Liver (tissue), 9 donors: ENCODE measurements around the gene LYSMD3. TPM values are rescaled to one million over a fixed set of nuclear protein-coding genes. Genes with fewer than 3 reads are reported as not detected.
A peak's percentile ranks its signal among the peaks of the same experiment; 100 is the strongest.

Experiments
- DNase-seq: peaks from one replicate; pipeline ENCODE4 v3.0.0-alpha.2; 2017; ENCODE audit warnings: low spot score
- H3K27ac ChIP-seq, 2 donors: one replicate each; pipeline ENCODE4 v1.7.0; 2013; ENCODE audit warnings: inconsistent platforms in 2 of 2, low read length in 2 of 2, control low read depth in 1 of 2, low read depth in 1 of 2, mild to moderate bottlenecking in 1 of 2
- H3K27me3 ChIP-seq, 4 donors: one replicate each; pipeline versions ENCODE4 v1.6.1 to v1.7.0; 2013; ENCODE audit warnings: low read length in 3 of 4, inconsistent platforms in 1 of 4, mild to moderate bottlenecking in 1 of 4, moderate library complexity in 1 of 4; ENCODE audit not compliant: control insufficient read depth in 4 of 4, insufficient read depth in 4 of 4
- H3K36me3 ChIP-seq, 4 donors: one replicate each; pipeline versions ENCODE4 v1.6.1 to v1.7.0; 2013; ENCODE audit warnings: low read length in 3 of 4, mild to moderate bottlenecking in 3 of 4, low read depth in 1 of 4, moderate library complexity in 1 of 4; ENCODE audit not compliant: control insufficient read depth in 4 of 4, insufficient read depth in 3 of 4
- H3K4me1 ChIP-seq, 4 donors: one replicate each; pipeline versions ENCODE4 v1.6.1 to v1.7.0; 2013; ENCODE audit warnings: low read length in 3 of 4, mild to moderate bottlenecking in 3 of 4, moderate library complexity in 1 of 4; ENCODE audit not compliant: control insufficient read depth in 4 of 4, insufficient read depth in 4 of 4
- H3K4me3 ChIP-seq, 3 donors: one replicate each; pipeline versions ENCODE4 v1.6.1 to v1.7.0; 2013; ENCODE audit warnings: low read length in 3 of 3, control low read depth in 1 of 3, low read depth in 1 of 3, mild to moderate bottlenecking in 1 of 3
- H3K9ac ChIP-seq, 2 donors: one replicate each; pipeline ENCODE4 v1.7.0; 2013; ENCODE audit warnings: low read length in 2 of 2, mild to moderate bottlenecking in 2 of 2, moderate library complexity in 2 of 2, control low read depth in 1 of 2, low read depth in 1 of 2
- H3K9me3 ChIP-seq, 4 donors: one replicate each; pipeline versions ENCODE4 v1.6.1 to v1.7.0; 2013; ENCODE audit warnings: low read length in 3 of 4; ENCODE audit not compliant: control insufficient read depth in 4 of 4
- ATF3 ChIP-seq: IDR thresholded peaks from 2 replicates; pipeline ENCODE4 v1.6.1; 2016; ENCODE audit warnings: antibody characterized with exemption
- CTCF ChIP-seq: fragments of 150-350 bp; IDR thresholded peaks from 2 replicates; pipeline ENCODE4 v1.5.1; 2017; ENCODE audit warnings: improper control_type of control experiment, low read depth, low read length; ENCODE audit not compliant: missing input control
- EGR1 ChIP-seq, 2 donors: IDR thresholded peaks; 2 replicates each; pipeline ENCODE4 v1.6.1; 2016 to 2018; ENCODE audit warnings: antibody characterized with exemption in 2 of 2, low read depth in 2 of 2
- FOXA1 ChIP-seq: IDR thresholded peaks from 2 replicates; pipeline ENCODE4 v1.6.1; 2016; ENCODE audit warnings: antibody characterized with exemption
- FOXA2 ChIP-seq: IDR thresholded peaks from 2 replicates; pipeline ENCODE4 v1.6.1; 2016; ENCODE audit warnings: antibody characterized with exemption
- GABPA ChIP-seq, 2 donors: IDR thresholded peaks in 1 of 2; conservative IDR thresholded peaks in 1 of 2; 2 replicates each; pipeline ENCODE4 v1.6.1; 2016; ENCODE audit warnings: antibody characterized with exemption in 2 of 2, mild to moderate bottlenecking in 1 of 2, moderate library complexity in 1 of 2
- HNF4A ChIP-seq, 2 donors: conservative IDR thresholded peaks; 2 replicates each; pipeline ENCODE4 v1.6.1; 2016; ENCODE audit warnings: antibody characterized with exemption in 2 of 2, mild to moderate bottlenecking in 2 of 2
- HNF4G ChIP-seq: IDR thresholded peaks from 2 replicates; pipeline ENCODE4 v1.6.1; 2016; ENCODE audit warnings: antibody characterized with exemption
- JUND ChIP-seq, 2 donors: IDR thresholded peaks; 2 replicates each; pipeline ENCODE4 v1.6.1; 2016; ENCODE audit warnings: antibody characterized with exemption in 2 of 2
- MAX ChIP-seq: IDR thresholded peaks from 2 replicates; pipeline ENCODE4 v1.6.1; 2016; ENCODE audit warnings: antibody characterized with exemption
- NR2F2 ChIP-seq: IDR thresholded peaks from 2 replicates; pipeline ENCODE4 v1.6.1; 2016; ENCODE audit warnings: antibody characterized with exemption
- RAD21 ChIP-seq, 2 donors: IDR thresholded peaks; 2 replicates each; pipeline ENCODE4 v1.6.1; 2016; ENCODE audit warnings: antibody characterized with exemption in 2 of 2, mild to moderate bottlenecking in 2 of 2
- REST ChIP-seq: IDR thresholded peaks from 2 replicates; pipeline ENCODE4 v1.6.1; 2016; ENCODE audit warnings: antibody characterized with exemption, mild to moderate bottlenecking
- RXRA ChIP-seq, 2 donors: IDR thresholded peaks; 2 replicates each; pipeline ENCODE4 v1.6.1; 2017 to 2018; ENCODE audit warnings: antibody characterized with exemption in 2 of 2, mild to moderate bottlenecking in 1 of 2
- SP1 ChIP-seq: IDR thresholded peaks from 2 replicates; pipeline ENCODE4 v1.6.1; 2018; ENCODE audit warnings: antibody characterized with exemption, mild to moderate bottlenecking
- TAF1 ChIP-seq: conservative IDR thresholded peaks from 2 replicates; pipeline ENCODE4 v1.6.1; 2016; ENCODE audit warnings: antibody characterized with exemption, mild to moderate bottlenecking
- YY1 ChIP-seq: IDR thresholded peaks from 2 replicates; pipeline ENCODE4 v1.6.1; 2016; ENCODE audit warnings: antibody characterized with exemption, mild to moderate bottlenecking
- ZBTB33 ChIP-seq: IDR thresholded peaks from 2 replicates; pipeline ENCODE4 v1.6.1; 2016; ENCODE audit warnings: antibody characterized with exemption
- WGBS: extraction: QIAGEN DNeasy Blood & Tissue Kit; methylation state at CpG from one replicate; pipeline ENCODE4 v1.1.7; 2013; 5-methylcytosine and 5-hydroxymethylcytosine counted together
- polyA plus RNA-seq, 2 donors: library from polyadenylated mRNA; stranded (reverse) in 1 of 2; unstranded in 1 of 2; fragments of 200-250 nt in 1 of 2; fragments of >200 nt in 1 of 2; fragmentation: Nextera tagmentation in 1 of 2; extraction: Ambion mirVana in 1 of 2; gene quantifications; one replicate each; pipeline versions ENCODE4 v1.2.1 to v1.2.3, GENCODE V29; 2013 to 2015
- total RNA-seq, 2 donors: library from RNA; depleted of rRNA; stranded (reverse); fragments of >200 nt; gene quantifications; one replicate each; pipeline ENCODE4 v1.2.3, GENCODE V29; 2014
- donor health status: healthy.
- donor health status: healthy.
- donor health status: healthy.
- donor health status: healthy.
- donor health status: healthy.

LYSMD3 gene
- total and polyA plus RNA-seq, 4 donors = 8.8 to 23.6 (median 11.0) TPM

GRCh38 chr5:90474235-90475107 is 54.9 kb downstream of the LYSMD3 start, which contains the start of the genes MBLAC2 and POLR3G:
MBLAC2 (minus strand) TSS chr5:90474771; CDS start chr5:90474292, 479 bp downstream.
POLR3G (plus strand) TSS chr5:90474864; CDS start chr5:90485568, 10,704 bp downstream.
- Histone ChIP-seq H3K4me3 (peak within 1 kb of the TSS; percentile 59 to 98 (median 76)), H3K9me3 (no peaks in the 10 kb centered on the region), H3K27me3 (no peaks in the 10 kb centered on the region), H3K9ac (peak within 1 kb of the TSS; percentile 63 to 72), H3K27ac (peak within 1 kb of the TSS; percentile 80 to 95), H3K4me1 (peaks cover 0 to 31% (median 16%) of the 10 kb centered on the region in 4 donors), H3K36me3 (no peaks in the 10 kb centered on the region)
- WGBS = under 1% methylated on average over 73 of the region's 73 CpGs
- DNase-seq = peak; percentile 96
- TF ChIP-seq FOXA1 = peak; percentile 69
- peak in 1 of 2 donors; percentile 48 for TF ChIP-seq HNF4A (conservative IDR thresholded peaks at IDR 0.05)
- TF ChIP-seq FOXA2 = no peak
- TF ChIP-seq ATF3 = no peak
- TF ChIP-seq ZBTB33 = peak; percentile 97
- peak; percentile 35 for TF ChIP-seq CTCF
- peak; percentile 65 to 82 for TF ChIP-seq EGR1 (IDR thresholded peaks at IDR 0.05; ENCODE audit: low read depth in 2 of 2)
- no peak for TF ChIP-seq HNF4G
- TF ChIP-seq NR2F2 = no peak
- peak in 1 of 2 donors; percentile 55 for TF ChIP-seq GABPA (IDR thresholded peaks at IDR 0.05 in 1 of 2, conservative IDR thresholded peaks at IDR 0.05 in 1 of 2)
- peak; percentile 60 for TF ChIP-seq SP1
- TF ChIP-seq RAD21 (IDR thresholded peaks at IDR 0.05) = peak; percentile 34 to 37
- TF ChIP-seq JUND (IDR thresholded peaks at IDR 0.05) = no peak
- TF ChIP-seq RXRA (IDR thresholded peaks at IDR 0.05) = peak; percentile 26 to 58
- TF ChIP-seq TAF1 = peak; percentile 82
- peak; percentile 84 for TF ChIP-seq REST
- peak; percentile 85 for TF ChIP-seq YY1
- TF ChIP-seq MAX = peak; percentile 87
